Dedifferentiated amniotic fluid mesenchymal stem cell (primary cell): Measurements from ENCODE around the gene EXT2.

ENCODE experiments used
- DNase-seq: peaks from one replicate; pipeline ENCODE4 v3.0.0-alpha.2; 2016; ENCODE audit errors: extremely low spot score

The EXT2 gene

GRCh38 chr11:44288133-44288526 lies 192.7 kb downstream of the EXT2 start:
- DNase-seq: no peak

- no peak for DNase-seq
These were observed 194.7 kb downstream of the EXT2 start for GRCh38 chr11:44290208-44290607.
